IPS DF 6.9 (cell line): Measurements from ENCODE around the gene MMP28.

Source experiments
- DNase-seq: peaks from one replicate; pipeline ENCODE4 v3.0.0-alpha.2; 2013; ENCODE audit warnings: low read depth, low spot score
- H3K27ac ChIP-seq: one replicate; pipeline ENCODE4 v1.5.1; 2013; ENCODE audit warnings: low read length, control low read depth
- H3K27me3 ChIP-seq: 2 replicates; pipeline ENCODE4 v1.6.1; 2013; ENCODE audit warnings: mild to moderate bottlenecking, low read length; ENCODE audit not compliant: control insufficient read depth, insufficient read depth
- H3K36me3 ChIP-seq: 2 replicates; pipeline ENCODE4 v1.6.1; 2013; ENCODE audit warnings: low read length; ENCODE audit not compliant: control insufficient read depth, insufficient read depth
- H3K4me1 ChIP-seq: 2 replicates; pipeline ENCODE4 v1.6.1; 2013; ENCODE audit warnings: low read length; ENCODE audit not compliant: control insufficient read depth, insufficient read depth
- H3K4me3 ChIP-seq: 2 replicates; pipeline ENCODE4 v1.5.1; 2013; ENCODE audit warnings: mild to moderate bottlenecking, low read length
- H3K9me3 ChIP-seq: 2 replicates; pipeline ENCODE4 v1.6.1; 2013; ENCODE audit warnings: low read length, inconsistent platforms; ENCODE audit not compliant: control insufficient read depth, insufficient read depth
- WGBS: extraction: QIAGEN DNeasy Blood & Tissue Kit; methylation state at CpG from one replicate; pipeline ENCODE4 v1.1.7; 2013; ENCODE audit warnings: mixed read lengths, missing lambda C conversion rate; ENCODE audit not compliant: insufficient read length, insufficient coverage; 5-methylcytosine and 5-hydroxymethylcytosine counted together

Gene MMP28

DNA sequence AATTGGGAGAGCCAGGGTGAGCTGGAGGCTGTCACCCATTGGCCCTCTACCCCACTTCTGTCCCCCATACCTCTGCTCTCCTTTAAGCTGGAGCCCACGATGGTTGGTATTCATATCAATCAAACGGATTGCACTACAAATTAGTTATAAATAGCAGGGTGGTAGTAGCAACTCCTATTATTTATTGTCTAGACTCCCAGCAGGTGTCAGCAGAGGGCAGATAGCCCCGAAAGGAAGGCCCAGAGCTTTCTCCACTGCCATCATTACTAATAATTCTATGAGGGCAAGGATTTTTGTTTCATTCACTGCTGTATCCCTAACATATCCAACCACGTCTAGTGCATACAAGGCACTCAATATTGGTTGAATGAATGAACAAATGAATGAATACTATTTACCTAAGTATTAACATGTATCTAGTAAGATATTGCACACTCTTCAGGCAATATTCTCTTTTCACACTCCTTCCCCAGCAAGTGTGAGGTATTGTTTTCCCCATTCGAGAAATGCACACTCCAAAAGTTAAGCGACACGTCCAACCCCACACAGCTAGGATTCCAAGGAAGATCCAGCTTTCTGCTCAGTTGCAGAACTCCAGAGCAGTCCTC is 28.4 kb downstream of the MMP28 start:
- Histone ChIP-seq H3K27ac (no peak overlapping the region), H3K27me3 (no peaks in the 10 kb centered on the region), H3K4me3 (no peak overlapping the region), H3K36me3 (no peaks in the 10 kb centered on the region), H3K4me1 (peaks cover 2% of the 10 kb centered on the region; the same call in 1 of the 2 replicates), H3K9me3 (no peaks in the 10 kb centered on the region)
- WGBS: no CpG with 5 or more reads among the region's 7 CpGs
- no peak for DNase-seq

DNA sequence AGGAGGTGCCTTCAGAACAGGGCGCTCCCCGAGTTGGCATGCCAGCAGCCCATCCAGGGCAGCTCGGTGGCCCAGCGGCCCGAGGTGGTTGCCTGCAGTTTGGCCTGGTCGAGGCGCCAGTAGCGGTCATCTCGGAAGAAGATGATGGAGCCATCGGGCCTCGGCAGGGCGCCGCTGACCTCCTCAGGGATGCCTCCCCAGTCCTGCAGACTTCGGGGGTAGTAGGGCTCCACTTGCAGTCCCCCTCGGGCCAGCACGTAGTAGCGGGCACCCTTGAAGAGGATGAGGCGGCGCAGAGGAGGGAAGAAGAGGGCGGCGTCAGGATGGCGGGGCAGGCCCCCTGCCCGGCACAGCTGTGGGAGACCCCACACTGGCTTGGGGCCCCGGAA is 29.0 kb downstream of the MMP28 start:
- Histone ChIP-seq H3K36me3 (no peaks in the 10 kb centered on the region), H3K27me3 (no peaks in the 10 kb centered on the region), H3K4me3 (no peak overlapping the region), H3K4me1 (peaks cover 2% of the 10 kb centered on the region; the same call in 1 of the 2 replicates), H3K9me3 (no peaks in the 10 kb centered on the region), H3K27ac (no peak overlapping the region)
- no CpG with 5 or more reads among the region's 24 CpGs for WGBS
- no peak for DNase-seq

DNA sequence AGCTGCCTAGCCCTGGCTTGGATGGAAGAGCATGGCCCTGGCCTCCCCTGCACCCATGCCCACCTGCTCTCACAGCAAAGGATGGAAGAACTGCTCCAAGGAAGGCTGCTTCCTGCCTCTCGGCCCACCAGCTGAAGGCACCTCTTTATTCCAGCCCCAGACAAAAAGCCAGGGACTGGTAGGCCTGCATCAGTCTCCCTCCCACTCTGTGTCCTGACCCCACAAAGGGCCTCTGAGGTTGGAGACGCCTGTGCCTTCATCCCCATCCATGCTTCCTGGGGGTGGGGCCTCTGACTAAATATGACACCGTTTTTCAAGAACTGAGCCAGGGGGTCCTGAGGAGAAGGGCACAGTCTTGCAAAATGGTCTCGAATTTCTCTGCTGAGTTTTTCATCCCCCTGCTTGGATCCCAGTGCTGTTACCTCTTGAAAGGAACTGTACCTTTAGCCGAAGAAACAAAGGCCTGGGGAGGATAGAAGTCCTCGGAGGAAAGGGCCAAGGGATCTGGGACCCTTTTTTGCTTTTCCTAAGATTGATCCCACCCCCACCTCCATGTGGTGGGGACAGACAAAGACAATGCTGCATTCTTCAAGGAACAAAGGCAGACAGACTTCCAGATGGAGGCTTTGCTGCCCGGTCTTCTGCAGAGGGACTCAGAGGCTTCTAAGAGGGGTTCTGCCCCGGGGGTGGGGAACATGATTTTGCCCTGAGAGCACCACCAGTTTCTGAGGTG is 29.5 kb downstream of the MMP28 start:
- H3K9me3 ChIP-seq: no peaks in the 10 kb centered on the region
- no CpG with 5 or more reads among the region's 8 CpGs for WGBS
- no peak overlapping the region for H3K4me3 ChIP-seq
- H3K27ac ChIP-seq: no peak overlapping the region
- H3K27me3 ChIP-seq: no peaks in the 10 kb centered on the region
- H3K4me1 ChIP-seq: peaks cover 2% of the 10 kb centered on the region; the same call in 1 of the 2 replicates
- no peak for DNase-seq
- H3K36me3 ChIP-seq: no peaks in the 10 kb centered on the region

DNA sequence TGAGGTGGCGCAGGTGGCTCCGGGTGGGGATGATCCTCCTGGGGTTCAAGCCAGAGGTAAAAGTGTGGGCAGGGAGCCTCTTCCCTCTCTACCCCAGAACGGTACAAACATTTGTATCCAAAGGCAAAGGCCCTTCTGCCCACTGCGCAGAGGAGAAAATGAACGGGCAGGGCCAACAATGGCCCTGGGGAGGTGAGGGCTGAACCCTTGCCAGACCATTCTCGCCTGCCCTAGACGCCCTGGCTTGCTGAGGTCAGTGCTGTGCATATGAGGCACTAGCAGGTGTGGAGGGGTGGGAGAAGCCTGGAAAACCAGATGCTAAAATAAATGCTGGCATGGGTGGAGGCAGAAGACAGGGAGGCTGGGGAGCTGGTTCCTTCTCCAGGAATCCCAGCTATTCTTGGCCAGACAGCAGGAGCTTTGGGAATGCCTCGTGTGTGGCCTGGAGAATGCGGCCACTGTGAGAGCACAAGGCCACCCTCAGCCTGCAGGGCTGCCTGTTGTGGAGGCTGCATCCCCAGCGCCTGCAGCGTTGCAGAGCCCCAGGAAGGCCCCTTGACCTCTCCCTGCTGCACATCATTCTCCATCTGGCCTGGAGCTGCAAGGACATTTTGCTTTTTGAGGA is 30.2 kb downstream of the MMP28 start:
- no CpG with 5 or more reads among the region's 11 CpGs for WGBS
- H3K27me3 ChIP-seq: no peaks in the 10 kb centered on the region
- no peaks in the 10 kb centered on the region for H3K9me3 ChIP-seq
- DNase-seq: no peak
- no peak overlapping the region for H3K27ac ChIP-seq
- H3K4me3 ChIP-seq: no peak overlapping the region
- no peaks in the 10 kb centered on the region for H3K36me3 ChIP-seq
- H3K4me1 ChIP-seq: peaks cover 2% of the 10 kb centered on the region; the same call in 1 of the 2 replicates

DNA sequence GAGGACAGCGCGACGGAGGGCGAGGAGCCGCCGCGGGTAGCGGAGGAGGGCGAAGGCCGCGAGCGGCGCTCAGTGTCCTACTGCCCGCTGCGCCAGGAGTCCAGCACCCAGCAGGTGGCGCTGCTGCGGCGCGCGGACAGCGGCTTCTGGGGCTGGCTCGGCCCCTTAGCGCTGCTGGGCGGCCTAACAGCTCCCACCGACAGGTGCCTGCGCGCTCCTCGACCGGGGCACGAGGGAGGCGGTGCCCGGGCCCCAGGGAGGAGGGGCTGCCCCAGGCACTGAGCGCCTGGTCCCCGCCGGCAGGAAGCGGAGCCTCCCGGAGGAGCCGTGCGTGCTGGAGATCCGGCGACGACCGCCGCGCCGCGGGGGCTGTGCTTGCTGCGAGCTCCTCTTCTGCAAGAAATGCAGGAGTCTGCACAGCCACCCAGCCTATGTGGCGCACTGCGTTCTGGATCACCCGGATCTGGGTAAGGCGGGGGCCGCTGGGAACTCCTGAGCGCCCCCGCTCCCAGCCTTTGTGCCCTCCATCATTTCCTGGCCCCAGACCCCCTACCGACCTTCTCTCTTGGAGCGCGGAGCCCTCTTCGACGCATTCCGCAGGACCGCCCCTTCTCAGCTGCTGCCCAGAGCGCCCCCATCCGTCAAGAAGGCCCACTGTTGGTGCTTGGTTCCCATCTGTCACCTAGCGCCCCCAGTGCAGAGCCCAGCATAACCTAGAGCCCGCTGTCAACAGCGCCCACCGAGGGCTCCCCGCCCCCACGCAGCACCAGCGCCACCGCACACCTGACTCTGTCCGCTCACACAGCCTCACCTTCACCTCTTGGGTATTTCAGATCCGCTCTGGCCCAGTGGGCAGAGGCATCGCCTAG is 31.1 kb downstream of the MMP28 start:
- no peak overlapping the region for H3K27ac ChIP-seq
- WGBS: no CpG with 5 or more reads among the region's 75 CpGs
- H3K4me1 ChIP-seq: peaks cover 2% of the 10 kb centered on the region; the same call in 1 of the 2 replicates
- H3K4me3 ChIP-seq: peak overlapping the region; percentile 34; the same call in 1 of the 2 replicates
- no peaks in the 10 kb centered on the region for H3K9me3 ChIP-seq
- no peaks in the 10 kb centered on the region for H3K27me3 ChIP-seq
- no peaks in the 10 kb centered on the region for H3K36me3 ChIP-seq
- DNase-seq: peak; percentile 88

DNA sequence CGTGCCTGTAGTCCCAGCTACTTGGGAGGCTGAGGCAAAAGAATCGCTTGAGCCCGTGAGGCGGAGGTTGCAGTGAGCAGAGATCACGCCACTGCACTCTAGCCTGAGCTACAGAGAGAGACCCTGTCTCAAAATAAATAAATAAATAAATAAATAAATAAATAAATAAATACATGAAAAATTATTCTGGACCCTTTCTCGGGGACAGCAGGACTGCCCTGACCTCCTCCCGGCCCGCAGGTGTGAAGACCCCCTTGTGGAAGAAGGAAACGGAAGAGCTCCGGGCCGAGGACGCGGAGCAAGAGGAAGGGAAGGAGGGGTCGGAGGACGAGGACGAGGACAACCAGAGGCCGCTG is 31.7 kb downstream of the MMP28 start:
- H3K27me3 ChIP-seq: no peaks in the 10 kb centered on the region
- no peak overlapping the region; the same call in 1 of the 2 replicates for H3K4me3 ChIP-seq
- DNase-seq: no peak
- no peak overlapping the region for H3K27ac ChIP-seq
- no peaks in the 10 kb centered on the region for H3K36me3 ChIP-seq
- H3K9me3 ChIP-seq: no peaks in the 10 kb centered on the region
- no CpG with 5 or more reads among the region's 17 CpGs for WGBS
- H3K4me1 ChIP-seq: peaks cover 2% of the 10 kb centered on the region; the same call in 1 of the 2 replicates

DNA sequence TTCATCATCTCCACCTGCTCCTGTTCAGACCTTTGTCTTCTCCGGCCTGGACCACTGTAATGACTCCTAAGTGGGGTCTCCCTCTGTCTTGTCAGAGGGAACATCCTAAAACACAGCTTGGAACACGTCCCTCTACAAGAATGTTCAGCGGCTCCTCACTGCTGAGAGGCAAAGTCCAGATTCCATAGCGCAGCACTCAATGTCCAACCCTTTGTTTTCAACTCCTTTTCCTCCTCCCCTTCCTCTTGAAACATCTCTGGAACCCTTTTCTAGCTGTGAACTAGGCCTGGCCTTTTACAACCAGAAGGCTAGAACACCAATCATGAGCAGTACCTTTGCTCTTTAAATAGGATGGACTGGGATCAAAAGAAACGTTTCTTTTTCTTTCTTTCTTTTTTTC is 33.8 kb downstream of the MMP28 start:
- H3K27ac ChIP-seq: no peak overlapping the region
- peaks cover 2% of the 10 kb centered on the region; the same call in 1 of the 2 replicates for H3K4me1 ChIP-seq
- no peaks in the 10 kb centered on the region for H3K9me3 ChIP-seq
- no peaks in the 10 kb centered on the region for H3K36me3 ChIP-seq
- WGBS: no CpG with 5 or more reads among the region's 5 CpGs
- no peak overlapping the region for H3K4me3 ChIP-seq
- H3K27me3 ChIP-seq: no peaks in the 10 kb centered on the region
- no peak for DNase-seq

DNA sequence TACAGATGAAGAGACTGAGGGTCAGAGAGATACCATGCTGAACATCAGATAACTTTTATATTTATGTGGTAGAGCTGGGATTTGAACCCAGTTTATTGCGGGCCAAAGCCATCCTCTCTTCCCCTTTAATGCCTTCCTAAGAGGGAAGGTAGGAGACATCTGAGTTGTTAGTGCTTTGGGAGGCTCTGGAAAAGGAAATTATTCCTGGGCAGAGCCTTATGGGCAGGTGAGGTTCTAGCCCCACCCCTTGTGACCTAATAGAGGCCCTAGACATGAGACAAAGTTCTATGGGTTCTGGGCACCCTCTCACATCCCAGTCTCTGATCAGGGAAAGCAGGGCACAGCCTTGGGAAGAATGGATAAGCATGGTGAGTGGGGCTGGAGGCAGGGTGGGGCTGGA is 34.9 kb downstream of the MMP28 start, which contains the start of gene C17orf50:
Gene C17orf50, plus strand, starts transcription at position 301 of the 400 bp plus-strand sequence. Its CDS starts 55 bp downstream, at position 356.
- Histone ChIP-seq H3K36me3 (no peaks in the 10 kb centered on the region), H3K9me3 (no peaks in the 10 kb centered on the region)
- no CpG with 5 or more reads among the region's 1 CpG for WGBS

DNA sequence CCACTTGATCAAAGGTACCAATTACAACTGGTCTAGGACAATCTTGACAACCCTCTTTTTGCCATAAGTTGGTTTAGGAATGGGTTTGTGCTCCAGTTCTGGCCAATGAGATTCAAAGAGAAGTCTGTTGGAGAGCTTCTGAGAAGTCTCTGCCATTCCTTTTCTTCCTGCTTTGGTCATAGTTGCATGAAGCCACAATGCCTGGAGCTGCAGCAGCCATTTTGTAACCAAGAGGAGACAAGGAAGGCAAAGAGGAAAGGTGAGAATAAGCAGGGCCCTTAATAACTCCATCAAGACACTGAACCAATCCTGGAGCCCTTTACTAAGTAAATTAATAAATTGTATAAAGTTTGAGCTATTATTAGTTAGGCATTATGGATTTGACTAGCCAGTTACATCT is 38.2 kb downstream of the MMP28 start:
- Histone ChIP-seq H3K4me1 (peaks cover 5% of the 10 kb centered on the region; the same call in 1 of the 2 replicates), H3K9me3 (no peaks in the 10 kb centered on the region), H3K36me3 (no peaks in the 10 kb centered on the region), H3K27ac (no peak overlapping the region), H3K27me3 (no peaks in the 10 kb centered on the region), H3K4me3 (no peak overlapping the region)
- DNase-seq: no peak

More for the DNA sequence above, 34.9 kb downstream of the MMP28 start, which contains the start of gene C17orf50:
- no peak within 1 kb of the TSS for H3K27ac ChIP-seq
- DNase-seq: no peak
- no peak within 1 kb of the TSS for H3K4me3 ChIP-seq
- no peaks in the 10 kb centered on the region for H3K27me3 ChIP-seq
- H3K4me1 ChIP-seq: peaks cover 1% of the 10 kb centered on the region; the same call in 1 of the 2 replicates
